PC-9 (cell line): ENCODE measurements around the gene LAMA3.

Source experiments
- EZH2 ChIP-seq: fragments of 200-600 bp; sonication (generic); IDR thresholded peaks from 2 replicates; pipeline ENCODE4 v1.8.0; 2017; ENCODE audit warnings: antibody characterized with exemption, low read depth
- TF ChIP-seq, protein P1 (sequence below): fragments of 200-600 bp; sonication (generic); conservative IDR thresholded peaks from 2 replicates; pipeline ENCODE4 v1.6.1; 2017; ENCODE audit warnings: mixed run types, antibody characterized with exemption, mild to moderate bottlenecking, moderate library complexity

DNA sequence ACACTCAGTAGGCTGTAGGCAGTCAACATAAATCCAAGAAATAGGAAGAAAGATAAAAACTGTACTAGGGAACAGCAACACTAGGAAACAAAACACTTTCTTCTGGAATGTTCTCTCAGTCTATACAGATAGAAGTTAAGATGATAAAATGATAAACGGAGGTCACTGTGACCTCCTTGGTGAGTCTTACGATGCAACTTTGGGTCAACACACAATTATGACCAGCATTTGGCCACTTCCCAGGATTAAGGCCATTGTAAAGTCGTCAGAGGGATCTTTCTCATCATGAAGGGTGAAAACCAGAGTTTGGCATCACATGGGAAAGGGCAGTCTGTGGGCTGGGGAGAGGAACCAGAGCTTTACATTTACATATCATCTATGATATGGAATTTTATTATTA lies 33.4 kb downstream of the LAMA3 start:
- TF ChIP-seq, protein P1, sequence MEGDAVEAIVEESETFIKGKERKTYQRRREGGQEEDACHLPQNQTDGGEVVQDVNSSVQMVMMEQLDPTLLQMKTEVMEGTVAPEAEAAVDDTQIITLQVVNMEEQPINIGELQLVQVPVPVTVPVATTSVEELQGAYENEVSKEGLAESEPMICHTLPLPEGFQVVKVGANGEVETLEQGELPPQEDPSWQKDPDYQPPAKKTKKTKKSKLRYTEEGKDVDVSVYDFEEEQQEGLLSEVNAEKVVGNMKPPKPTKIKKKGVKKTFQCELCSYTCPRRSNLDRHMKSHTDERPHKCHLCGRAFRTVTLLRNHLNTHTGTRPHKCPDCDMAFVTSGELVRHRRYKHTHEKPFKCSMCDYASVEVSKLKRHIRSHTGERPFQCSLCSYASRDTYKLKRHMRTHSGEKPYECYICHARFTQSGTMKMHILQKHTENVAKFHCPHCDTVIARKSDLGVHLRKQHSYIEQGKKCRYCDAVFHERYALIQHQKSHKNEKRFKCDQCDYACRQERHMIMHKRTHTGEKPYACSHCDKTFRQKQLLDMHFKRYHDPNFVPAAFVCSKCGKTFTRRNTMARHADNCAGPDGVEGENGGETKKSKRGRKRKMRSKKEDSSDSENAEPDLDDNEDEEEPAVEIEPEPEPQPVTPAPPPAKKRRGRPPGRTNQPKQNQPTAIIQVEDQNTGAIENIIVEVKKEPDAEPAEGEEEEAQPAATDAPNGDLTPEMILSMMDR: no peak
- no peak for TF ChIP-seq EZH2
